Superior temporal gyrus (tissue), 1 donor: ENCODE measurements around the gene TFE3.

Experiments
- DNase-seq: peaks from one replicate; pipeline ENCODE4 v3.0.0-alpha.2; 2016; ENCODE audit errors: extremely low spot score

The TFE3 gene, protein sequence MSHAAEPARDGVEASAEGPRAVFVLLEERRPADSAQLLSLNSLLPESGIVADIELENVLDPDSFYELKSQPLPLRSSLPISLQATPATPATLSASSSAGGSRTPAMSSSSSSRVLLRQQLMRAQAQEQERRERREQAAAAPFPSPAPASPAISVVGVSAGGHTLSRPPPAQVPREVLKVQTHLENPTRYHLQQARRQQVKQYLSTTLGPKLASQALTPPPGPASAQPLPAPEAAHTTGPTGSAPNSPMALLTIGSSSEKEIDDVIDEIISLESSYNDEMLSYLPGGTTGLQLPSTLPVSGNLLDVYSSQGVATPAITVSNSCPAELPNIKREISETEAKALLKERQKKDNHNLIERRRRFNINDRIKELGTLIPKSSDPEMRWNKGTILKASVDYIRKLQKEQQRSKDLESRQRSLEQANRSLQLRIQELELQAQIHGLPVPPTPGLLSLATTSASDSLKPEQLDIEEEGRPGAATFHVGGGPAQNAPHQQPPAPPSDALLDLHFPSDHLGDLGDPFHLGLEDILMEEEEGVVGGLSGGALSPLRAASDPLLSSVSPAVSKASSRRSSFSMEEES

DNA sequence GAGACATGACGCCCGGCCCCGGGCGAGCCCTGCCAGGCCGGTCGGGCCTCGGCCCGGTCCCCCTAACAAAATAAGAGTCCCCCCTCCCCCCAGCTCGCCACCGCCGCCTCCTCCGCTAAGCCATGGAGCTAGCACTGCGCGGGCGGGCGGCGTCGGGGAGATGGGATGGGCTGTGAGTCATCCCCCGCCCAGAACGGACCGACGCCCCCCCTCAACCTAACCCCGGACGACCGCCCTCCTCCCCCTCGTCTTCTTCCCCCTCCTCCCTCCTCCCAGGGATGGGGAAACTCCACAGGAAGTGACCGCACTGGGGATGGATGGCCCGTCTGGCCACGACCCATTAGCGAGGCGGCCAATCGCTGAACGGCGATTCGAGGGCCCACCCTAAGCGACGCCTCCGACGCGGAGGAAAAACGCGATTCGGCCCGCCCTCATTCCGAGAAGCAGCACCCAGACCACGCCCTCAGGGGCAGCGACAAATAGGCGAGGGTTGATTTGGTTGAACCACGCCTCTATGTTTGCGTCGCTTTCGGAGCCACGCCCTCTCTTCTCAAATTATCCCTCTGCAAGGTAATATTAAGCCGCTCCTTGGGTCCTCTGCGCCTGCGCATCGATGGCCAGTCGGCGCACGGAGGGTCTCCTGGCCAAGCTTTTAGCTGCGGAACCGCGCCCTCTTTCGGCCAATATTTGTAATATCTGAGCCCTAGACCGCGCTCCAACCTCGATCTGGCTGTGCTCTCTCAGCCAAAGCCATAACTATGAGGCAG, at the start of gene TFE3:
TFE3 (minus strand) TSS at position 138 of the 767 bp plus-strand sequence; CDS start at position 7, 131 bp downstream.
- DNase-seq = peak; percentile 97

DNA sequence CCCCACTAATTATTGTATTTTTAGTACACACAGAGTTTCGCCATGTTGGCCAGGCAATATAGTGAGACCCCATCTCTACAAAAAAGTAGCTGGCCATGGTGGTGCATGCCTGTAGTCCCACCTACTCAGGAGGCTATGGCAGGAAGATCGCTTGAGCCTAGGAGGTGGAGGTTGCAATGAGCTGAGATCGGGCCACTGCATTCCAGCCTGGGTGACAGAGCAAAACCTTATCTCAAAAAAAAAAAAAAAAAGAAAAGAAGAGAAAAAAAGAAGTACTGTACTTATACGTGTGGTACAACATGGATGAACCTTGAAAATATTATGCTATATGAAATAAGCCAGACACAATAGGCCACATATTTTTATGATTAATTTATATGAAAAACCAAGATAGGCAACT, 46.4 kb upstream of the TFE3 start:
- DNase-seq = no peak

DNA sequence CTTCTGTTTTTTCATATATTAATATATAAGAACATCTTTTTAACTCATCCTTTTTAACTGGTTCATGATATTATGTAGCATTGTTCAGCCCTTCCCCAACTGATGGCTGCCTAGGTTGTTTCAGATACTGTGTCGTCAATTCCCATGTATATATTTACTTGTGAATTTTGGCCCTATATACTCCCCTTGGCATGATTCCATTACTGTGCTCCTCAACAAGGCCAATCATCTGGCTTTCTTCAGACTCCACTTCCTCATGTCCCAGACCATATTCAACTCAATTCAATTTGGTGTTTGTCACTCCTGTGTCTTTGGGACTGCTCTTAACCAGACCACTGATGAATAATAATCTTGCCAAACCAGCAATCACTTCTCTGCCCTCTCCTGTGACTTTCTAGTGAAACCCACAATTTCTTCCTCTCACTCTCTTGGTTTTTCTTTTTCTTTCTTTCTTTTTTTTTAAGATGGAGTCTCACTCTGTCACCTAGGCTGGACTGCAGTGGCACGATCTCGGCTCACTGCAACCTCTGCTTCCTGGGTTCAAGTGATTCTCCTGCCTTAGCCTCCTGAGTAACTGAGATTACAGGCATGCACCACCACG, 39.2 kb upstream of the TFE3 start:
- no peak for DNase-seq

DNA sequence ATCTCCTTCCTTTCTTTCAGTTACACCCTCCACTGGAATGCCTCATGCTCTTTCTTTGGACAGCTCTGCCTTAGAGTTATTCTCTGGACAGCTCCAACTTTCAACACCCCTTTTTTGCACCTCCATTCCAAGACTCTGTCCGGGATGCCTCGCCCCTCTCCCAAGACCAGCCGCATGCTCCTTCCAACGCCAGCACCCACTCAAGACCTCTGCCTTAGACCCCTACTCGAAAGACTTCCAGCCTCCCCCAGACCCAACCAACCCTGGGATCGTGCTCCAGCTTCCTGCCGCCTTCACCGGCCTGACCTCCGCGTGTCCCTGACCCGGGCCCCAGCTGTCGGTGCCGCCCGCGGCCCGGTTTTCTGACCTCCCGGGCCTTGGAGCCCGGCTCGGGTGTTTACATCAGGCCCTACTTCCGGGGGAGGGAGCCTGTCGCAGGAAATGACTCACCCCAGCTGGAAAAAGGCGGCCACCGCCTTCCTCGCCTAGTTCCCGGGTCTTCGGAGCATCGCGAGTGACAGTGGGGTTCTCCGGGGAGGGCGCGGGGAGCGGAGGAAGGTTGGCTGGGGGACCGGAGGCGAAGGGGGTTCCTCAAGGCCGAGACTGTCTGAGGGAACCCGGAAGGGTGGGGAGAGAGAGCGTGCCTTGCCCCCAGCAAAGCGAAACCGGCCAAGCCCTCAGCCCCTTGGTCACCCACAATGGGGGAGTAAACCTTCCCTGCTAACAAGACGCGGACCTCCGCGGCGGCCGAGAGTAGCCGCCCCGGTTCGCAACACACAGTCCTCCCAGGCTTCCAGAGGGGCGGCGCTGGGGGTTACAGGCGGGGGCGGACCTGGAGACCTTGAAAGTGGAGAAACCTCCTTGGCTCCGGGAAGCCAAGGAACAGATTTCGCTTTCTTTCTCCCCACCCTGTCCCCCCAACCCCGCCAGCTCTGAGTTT, 36.6 kb upstream of the TFE3 start, which contains the start of gene WDR45:
WDR45 (minus strand) TSS at position 399 of the 940 bp plus-strand sequence. CDS start 1,792 bp downstream, outside the sequence.
- peak; percentile 62 for DNase-seq

DNA sequence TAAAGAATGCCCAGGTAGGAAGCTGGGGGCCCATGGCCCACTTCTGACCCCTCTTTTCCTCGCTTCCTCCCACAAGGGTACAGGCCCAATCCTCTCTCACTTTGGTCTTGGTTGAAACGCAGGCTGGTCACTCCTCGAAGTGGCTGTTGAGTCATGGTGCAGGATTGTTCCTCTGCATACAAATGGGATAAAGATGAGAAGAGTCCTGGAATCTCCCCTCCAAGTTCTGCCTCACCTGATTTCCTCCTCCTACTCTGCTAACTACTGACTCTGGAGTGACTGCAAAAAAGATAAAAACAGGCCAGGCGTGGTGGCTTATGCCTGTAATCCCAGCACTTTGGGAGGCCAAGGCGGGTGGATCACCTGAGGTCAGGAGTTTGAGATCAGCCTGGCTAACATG, 34.8 kb upstream of the TFE3 start:
- no peak for DNase-seq

DNA sequence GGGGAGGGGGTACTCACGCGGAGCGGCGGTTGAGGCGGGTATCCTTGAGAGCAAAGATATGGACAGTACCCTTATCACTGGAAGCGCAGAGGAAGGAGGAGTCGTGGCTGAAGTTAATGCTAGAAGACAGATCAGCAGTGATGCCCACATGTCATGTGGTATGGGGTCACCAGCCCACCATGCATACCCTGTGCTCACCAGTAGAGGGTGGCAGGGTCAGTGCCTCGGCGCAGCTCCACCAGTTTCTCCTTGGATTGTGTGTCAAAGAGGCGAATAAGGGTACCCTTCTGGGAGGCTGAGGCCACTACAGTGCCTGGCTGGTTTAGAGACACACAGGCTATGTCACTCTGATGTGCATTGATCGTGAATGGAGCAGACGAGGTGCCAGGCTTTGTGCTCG, 32.2 kb upstream of the TFE3 start:
- DNase-seq = no peak

DNA sequence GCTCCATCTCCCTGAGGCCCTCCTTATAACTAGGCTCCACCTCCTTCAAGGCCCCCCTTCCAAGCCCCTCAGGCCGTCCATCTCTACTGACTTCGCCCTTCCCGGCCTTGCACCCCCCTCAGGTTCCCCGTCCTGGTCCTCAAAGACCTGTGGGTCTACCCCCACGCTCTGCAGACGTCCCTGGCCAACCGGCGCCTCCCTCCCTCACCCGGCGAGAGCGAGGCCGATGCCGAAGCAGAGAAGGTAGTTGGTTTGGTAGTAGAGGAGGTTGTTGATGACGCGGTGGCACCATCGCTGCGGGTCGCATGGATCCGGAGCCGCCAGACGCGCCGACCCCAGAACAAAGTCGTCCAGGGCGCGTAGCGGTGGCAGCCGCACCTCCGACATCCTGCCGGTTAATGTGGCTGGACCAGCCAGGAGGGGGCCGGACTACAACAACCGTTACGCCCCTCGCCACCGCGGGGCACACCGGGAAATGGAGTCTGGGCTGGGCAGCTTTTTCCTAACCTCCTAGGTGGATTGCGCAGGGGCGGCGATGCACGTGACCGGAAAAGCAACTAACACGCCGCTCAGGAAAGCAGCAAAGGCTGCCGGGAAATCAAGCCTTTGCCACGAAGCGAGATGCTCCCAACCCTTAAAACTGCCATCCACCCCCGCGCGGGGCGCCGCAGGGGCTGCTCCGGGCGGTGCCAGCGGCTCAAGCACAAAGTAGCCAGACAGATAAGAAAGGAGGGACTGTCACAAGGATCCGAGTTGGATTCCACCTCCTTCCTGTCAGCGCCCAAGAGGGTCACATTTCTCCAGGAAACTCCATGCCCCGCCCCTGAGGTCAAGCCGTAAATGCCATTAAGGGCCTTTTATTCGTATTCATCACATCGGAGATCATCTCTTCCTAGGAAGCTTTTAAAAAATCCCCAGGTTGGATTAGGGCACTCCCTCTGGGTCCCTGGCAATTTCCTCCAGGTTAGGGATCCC, 30.7 kb upstream of the TFE3 start, which contains the start of gene PRAF2:
PRAF2 (minus strand) TSS at position 402 of the 975 bp plus-strand sequence; CDS start at position 387, 15 bp downstream.
- peak; percentile 94 for DNase-seq

DNA sequence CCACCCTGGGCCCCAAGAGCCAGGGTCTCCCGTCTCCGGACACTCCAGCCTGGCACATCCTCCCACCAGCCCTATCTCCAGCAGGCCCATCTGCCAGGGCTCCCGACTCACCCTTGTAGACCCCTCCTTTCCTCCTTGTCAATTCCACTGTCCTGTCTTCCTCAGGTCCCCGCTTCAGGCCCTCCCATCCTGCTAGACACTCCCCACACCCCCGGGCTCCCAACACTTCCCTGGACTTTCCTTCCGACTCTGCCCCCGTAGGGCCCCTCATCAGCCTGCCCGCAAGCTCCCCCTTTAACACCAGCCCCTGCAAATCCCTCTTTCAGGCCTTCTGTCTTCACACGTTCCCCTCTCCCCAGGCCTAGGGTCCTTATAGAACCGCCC, 29.5 kb upstream of the TFE3 start:
- no peak for DNase-seq

DNA sequence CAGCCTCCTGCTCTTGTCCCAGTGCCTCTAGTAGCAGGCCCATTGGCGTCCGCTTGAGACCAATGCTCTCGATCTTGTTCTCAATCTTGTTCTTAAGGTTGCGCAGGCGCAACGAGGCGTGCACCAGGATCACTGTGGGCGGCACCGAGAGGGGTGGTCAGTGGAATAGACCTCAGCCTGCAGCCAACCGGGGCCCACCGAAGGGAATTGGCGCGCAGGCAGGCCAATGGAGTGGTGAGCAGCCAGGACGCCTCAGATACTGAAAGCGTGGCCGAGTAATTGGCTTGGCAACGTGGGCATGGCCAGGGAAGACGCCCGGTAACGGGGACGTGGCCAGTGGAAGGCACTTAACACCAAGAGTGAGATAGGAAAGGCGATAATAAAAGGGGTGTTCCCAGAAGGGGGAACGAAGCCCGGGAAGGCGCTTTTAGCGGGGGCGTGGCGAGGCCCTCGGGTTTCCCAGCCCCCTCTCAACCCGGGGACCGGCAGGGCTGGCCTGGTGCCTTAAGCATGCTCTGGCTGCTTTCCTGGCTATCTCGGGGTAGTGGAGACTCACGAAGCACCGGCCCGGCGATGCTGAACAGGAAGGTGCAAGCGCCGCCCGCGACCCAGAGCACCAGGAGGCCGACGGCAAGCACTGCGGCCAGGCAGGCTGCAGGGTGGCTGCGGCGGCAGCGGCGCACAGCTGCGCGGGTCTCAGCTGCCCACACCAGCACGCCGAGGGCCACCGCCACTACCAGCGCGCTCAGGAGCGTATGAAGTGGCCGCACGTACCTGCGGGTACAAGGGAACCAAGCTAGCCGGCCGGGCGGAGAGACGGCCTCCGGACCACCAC, 28.9 kb upstream of the TFE3 start:
- DNase-seq = peak; percentile 51

DNA sequence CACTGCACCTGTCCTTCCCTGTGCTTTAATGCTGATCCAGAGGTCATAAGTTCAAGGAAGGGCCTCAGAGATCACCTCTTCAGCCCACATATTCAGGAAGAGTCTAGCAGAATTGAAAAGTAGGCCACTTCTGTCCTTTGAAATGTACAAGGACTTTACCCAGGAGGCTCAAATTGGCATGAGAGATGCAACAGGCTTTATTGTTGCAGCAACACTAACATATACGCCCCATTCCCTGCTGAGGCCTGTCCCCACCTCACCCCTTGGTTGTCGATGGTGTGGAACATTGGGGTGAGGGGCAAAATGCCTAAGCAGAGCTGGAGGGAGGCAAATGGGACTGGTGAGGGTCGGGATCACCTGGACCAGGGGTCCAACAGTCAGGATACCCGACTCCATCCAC, 27.8 kb upstream of the TFE3 start:
- DNase-seq = no peak

DNA sequence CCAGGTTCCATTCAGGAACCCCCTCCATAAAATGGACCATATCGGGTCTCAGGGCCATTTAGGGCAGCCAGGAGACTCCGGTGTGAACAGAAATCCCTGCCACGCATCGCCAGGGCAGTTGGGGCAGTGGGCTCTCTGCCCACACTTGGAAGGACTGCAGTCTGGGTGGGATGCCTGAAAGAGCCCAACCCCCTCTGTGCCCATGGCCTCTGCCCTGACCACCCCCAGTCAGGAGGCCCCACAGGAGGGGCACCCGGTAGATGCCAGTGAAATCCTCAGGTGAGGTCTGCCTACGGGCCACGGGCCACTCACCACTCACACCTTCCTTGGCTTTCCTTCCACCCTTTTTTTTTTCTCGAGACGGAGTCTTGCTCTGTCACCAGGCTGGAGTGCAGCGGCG, 25.9 kb upstream of the TFE3 start:
- DNase-seq = no peak

DNA sequence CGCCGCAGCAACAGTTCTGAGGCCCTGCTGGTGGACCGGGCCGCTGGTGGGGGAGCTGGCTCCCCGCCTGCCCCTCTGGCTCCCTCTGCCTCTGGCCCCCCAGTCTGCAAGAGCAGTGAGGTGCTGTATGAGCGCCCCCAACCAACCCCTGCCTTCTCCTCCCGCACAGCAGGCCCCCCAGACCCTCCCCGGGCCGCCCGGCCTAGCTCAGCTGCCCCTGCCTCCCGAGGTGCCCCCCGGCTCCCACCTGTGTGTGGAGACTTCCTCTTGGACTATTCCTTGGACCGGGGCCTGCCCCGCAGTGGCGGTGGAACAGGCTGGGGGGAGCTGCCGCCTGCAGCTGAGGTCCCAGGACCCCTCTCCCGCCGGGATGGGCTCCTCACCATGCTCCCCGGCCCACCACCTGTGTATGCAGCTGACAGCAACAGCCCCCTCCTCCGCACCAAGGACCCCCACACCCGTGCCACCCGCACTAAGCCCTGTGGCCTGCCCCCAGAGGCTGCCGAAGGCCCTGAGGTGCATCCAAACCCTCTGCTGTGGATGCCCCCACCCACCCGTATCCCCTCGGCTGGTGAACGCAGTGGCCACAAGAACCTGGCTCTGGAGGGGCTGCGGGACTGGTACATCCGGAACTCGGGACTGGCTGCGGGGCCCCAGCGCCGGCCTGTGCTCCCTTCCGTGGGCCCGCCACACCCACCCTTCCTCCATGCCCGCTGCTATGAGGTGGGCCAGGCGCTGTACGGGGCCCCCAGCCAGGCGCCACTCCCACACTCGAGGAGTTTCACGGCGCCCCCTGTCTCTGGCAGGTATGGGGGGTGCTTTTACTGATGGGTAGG, 24.3 kb upstream of the TFE3 start:
- no peak for DNase-seq

DNA sequence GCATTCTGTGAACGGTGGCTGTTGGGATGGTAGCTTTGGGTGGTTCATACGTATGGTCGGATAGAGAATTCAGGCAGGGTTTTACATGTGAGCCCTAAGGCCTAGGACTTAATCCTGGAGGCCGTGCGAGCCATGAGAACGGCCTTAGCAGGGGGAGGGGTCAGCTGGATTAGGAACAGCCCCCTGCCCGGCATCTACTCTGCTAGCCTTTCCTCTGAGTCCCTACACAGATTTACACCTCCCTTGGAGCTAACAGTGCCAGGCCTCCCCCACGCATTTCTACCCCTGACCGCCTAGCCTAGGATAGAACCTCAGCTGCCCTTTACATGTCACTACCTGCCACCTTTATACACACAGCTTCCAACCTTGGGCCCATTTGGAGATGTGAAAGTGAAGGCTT, 23.5 kb upstream of the TFE3 start:
- no peak for DNase-seq

DNA sequence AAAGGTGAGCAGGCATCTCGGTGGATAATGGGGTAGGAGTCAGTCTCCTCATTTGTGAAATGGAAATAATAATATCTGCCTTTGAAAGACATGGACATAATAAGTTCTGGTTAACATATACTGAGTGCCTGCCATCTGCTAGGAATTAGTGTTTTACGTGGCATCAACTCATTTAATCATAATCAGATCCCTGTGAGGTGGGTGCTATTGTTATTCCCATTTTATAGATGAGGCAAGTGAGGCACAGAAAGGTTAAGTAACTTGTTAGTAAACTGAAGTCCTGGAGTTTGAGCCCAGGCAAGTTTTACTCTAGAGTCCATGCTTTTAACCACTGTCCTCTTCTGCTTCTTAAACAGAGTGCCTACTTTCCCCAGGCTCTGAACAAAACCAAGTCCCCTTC, 23.1 kb upstream of the TFE3 start:
- no peak for DNase-seq

DNA sequence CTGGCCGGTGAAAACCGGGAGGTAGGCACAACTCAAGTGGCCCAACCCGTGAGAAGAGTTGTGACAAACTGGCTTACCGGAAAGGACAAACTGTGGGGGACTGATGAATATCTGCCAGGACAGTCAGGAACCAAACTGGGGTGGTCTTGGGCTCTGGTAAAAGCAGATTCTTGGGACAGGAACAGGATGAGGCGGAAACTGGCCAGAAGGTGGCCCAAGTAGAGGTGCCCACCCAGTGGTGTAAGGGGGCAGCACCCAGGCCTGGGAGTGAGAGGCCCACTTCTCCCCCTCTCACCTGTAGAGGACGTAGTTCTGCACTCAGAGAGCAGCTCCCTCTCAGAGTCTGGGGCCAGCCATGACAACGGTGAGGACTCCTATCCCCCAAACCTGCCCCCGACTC, 21.6 kb upstream of the TFE3 start:
- DNase-seq = no peak

DNA sequence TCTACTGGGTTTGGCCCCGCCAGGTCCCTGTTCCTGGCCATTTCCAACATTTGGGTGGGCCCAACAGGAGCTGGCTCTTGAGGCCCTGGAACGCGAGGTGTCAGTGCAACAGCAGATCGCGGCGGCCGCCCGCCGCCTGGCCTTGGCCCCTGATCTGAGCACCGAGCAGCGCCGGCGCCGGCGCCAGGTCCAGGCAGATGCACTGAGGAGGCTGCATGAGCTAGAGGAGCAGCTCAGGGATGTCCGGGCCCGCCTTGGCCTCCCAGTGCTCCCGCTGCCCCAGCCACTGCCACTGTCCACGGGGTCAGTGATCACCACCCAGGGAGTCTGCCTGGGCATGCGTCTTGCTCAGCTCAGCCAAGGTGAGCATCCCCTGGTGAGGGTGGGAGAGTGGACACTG, 21.1 kb upstream of the TFE3 start:
- DNase-seq = no peak

DNA sequence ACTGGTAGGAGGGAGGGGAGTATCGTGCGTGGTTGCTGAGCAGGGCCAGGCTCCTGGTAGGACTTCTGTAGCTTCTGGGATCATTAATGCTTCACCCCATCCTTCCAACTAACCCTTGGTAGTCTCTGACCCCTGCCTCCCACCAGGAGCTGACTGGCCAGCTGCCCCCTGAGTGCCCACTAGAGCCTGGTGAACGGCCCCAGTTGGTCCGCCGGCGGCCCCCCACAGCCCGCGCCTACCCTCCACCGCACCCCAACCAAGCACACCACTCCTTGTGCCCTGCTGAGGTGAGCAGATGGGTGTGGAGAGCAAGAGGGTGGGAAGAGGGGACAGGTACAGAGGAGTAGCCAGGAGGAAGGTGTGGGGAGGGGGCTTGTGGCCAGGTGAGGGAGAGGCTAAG, 20.6 kb upstream of the TFE3 start:
- no peak for DNase-seq

DNA sequence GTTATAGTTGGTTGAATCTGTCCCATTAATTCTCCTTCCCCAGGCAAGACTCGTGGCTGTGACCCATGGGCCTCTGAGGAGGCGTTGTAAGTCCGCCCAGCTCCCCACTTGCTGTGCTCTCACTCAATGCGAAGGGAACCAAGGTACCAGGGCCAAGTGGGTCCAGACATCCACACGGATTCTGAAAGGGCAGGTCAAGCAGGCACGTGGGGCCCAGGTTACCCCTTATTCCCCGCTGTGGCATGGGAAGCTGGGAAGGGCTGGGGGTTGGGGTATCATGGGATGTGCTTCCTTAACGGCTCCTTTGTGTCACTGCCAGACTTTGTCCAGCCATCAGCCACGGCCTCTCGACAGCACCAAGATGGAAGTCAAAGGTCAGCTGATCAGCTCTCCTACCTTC, 18.8 kb upstream of the TFE3 start:
- DNase-seq = no peak
